Fibroblast of villous mesenchyme (primary cell): ENCODE results near the gene ACOXL. TPM values are rescaled to one million over a fixed set of nuclear protein-coding genes. Genes with fewer than 3 reads are reported as not detected.

ENCODE experiments used
- DNase-seq: peaks from one replicate; pipeline ENCODE4 v3.0.0-alpha.2; 2010; ENCODE audit warnings: low read depth
- H3K4me3 ChIP-seq: 2 replicates; pipeline ENCODE4 v1.5.1; 2011; ENCODE audit warnings: low read depth, mild to moderate bottlenecking, low read length
- CTCF ChIP-seq: IDR thresholded peaks from 2 replicates; pipeline ENCODE4 v1.5.1; 2012; ENCODE audit warnings: low read depth, mild to moderate bottlenecking, low read length; ENCODE audit not compliant: insufficient read depth
- total RNA-seq: library from RNA; depleted of rRNA; stranded (reverse); fragments of >200 nt; gene quantifications from 2 replicates; pipeline ENCODE4 v1.2.3, GENCODE V29; 2012

Gene ACOXL
- total RNA-seq, 1 donor: not detected

GRCh38 chr2:111165084-111165483 lies 432.7 kb downstream of the ACOXL start:
- no peak overlapping the region for H3K4me3 ChIP-seq
- DNase-seq: no peak
- no peak for TF ChIP-seq CTCF

- H3K4me3 ChIP-seq: no peak overlapping the region
- TF ChIP-seq CTCF: no peak
- no peak for DNase-seq
These were observed 433.7 kb downstream of the ACOXL start for GRCh38 chr2:111166115-111166514.

GRCh38 chr2:111167076-111167862 lies 434.9 kb downstream of the ACOXL start:
- H3K4me3 ChIP-seq: no peak overlapping the region
- no peak for DNase-seq
- no peak for TF ChIP-seq CTCF

GRCh38 chr2:111167863-111168162 lies 435.4 kb downstream of the ACOXL start:
- DNase-seq: no peak
- H3K4me3 ChIP-seq: no peak overlapping the region
- no peak for TF ChIP-seq CTCF

Other genes starting within 250 kb of the ACOXL start
- 27.7 and 51.0 TPM in 2 replicates for gene RGPD6, start 155.4 kb upstream of the ACOXL start, total RNA-seq
- gene BUB1, start 54.5 kb upstream of the ACOXL start, total RNA-seq: 18.7 and 37.1 TPM in 2 replicates